IPS-NIHi7 (cell line): Measurements from ENCODE around the gene AMN.
A peak's percentile ranks its signal among the peaks of the same experiment; 100 is the strongest.
"Not testable (repeated sequence)": the region's sequence is repeated elsewhere in the genome, so short reads cannot be mapped to it uniquely, and the experiment has no call there.

Experiments
- DNase-seq: peaks from one replicate; pipeline ENCODE4 v3.0.0; 2012; ENCODE audit warnings: mixed read lengths; ENCODE audit errors: extremely low spot score

The AMN gene

GRCh38 chr14:102922490-102923200 lies at the start of gene AMN:
TSS of gene AMN (plus strand) at chr14:102922663. CDS start at chr14:102922689, 26 bp downstream.
- peak; percentile 61 for DNase-seq

- DNase-seq, result no peak
Observed at GRCh38 chr14:102873131-102873530, 49.3 kb upstream of the AMN start.

GRCh38 chr14:102873546-102874061 lies 48.9 kb upstream of the AMN start:
- DNase-seq, result no peak

DNA sequence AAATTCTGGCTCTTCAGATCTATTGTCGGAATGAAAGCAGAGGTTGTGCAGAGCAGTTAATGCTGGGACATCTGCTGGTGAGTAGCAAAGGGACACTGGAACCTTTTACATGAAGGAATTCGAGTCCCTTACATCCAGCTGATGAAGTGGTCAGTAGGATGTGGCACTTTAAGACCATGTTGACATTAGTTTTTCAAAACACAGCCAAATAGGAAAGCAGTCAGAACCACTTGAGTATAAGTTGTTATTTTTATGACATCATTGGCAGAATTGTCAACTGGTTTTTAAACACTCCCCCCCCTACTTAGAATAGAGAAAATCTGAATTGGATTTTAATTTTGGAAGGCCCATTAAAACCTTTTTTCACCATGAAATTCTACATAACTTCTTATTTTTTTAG lies 46.8 kb upstream of the AMN start:
- no peak for DNase-seq

- DNase-seq, result not testable (repeated sequence)
Observed at GRCh38 chr14:102877511-102877910, 45.0 kb upstream of the AMN start.

GRCh38 chr14:102878174-102878969 lies 44.1 kb upstream of the AMN start:
- peak; percentile 53 for DNase-seq

DNA sequence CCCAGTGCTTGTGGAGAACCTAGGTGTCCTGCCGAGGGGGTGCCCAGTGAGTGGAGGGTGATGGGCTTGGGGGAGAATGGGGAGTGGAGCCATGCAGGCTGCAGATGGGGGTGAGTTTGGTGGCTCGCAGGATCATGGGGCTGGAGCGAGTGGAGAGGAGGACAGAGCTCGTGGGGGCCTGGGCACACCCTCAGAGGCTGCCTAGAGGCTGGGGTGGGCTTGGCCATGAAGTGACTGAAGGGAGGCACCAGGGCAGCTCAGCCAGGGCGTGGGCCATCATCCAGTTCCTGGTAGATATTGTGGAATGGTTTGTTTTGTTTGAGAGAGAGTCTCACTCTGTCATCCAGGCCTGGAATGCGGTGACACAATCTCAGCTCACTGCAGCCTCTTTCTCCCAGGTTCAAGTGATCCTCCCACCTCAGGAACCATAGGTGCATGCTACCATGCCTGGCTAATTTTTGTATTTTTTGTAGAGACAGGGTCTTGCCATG lies 43.4 kb upstream of the AMN start:
- DNase-seq, result no peak

- no peak for DNase-seq
Observed at GRCh38 chr14:102882226-102882906, 40.1 kb upstream of the AMN start.

- no peak for DNase-seq
Observed at GRCh38 chr14:102883089-102883541, 39.3 kb upstream of the AMN start.

GRCh38 chr14:102883554-102883953 lies 38.9 kb upstream of the AMN start:
- no peak for DNase-seq

DNA sequence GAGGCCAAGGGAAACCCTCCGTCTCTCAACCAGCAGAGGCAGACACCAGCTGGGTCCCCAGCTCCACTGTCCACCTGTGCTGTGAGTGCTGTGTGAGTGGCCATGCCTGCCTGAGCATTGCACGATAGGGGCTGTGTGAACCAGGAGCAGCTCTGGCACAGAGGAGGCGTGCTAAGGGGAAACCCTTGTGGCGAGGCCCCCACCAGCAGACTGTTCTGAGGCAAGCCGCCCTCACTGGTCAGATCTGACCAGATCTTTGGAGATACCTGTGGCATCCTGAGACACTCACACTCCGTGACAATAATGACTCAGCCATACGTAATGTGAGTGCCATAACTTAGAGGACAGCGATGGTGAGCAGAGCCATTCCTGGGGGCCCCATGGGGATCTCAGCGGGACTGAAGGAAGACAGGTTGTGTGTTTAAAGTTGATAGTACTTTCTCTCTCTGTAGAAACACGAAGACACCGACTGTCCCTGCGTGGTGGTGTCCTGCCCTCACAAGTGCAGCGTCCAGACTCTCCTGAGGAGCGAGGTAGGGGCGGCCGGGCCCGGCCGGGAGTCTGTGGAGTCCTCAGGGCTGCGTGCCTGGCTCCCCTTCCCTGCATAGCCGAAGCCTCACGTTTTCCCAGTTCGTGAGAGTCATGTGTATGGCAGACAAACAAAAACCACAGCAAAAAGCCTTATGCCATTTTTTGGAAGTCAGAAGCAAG lies 36.6 kb upstream of the AMN start:
- DNase-seq, result no peak

DNA sequence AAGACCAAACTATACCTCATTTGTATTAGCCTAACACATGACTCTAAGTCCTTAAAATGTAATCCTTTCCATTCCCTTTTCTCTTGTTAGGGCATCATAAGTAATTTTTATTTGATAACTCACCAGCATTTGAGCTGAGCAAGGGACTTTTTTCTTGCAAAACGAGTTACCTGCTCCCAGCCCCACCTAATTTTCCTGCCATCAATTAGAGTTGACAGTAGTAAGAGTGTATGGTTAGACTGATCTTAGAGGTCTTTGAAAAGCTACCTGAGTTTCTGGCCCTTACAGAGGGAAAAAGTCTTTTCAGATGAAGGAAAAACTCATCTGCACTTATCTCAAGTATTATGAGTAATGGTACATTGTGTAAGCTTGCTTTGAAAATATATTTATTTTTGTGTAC lies 33.7 kb upstream of the AMN start:
- no peak for DNase-seq

GRCh38 chr14:102889615-102890014 lies 32.8 kb upstream of the AMN start:
- no peak for DNase-seq

DNA sequence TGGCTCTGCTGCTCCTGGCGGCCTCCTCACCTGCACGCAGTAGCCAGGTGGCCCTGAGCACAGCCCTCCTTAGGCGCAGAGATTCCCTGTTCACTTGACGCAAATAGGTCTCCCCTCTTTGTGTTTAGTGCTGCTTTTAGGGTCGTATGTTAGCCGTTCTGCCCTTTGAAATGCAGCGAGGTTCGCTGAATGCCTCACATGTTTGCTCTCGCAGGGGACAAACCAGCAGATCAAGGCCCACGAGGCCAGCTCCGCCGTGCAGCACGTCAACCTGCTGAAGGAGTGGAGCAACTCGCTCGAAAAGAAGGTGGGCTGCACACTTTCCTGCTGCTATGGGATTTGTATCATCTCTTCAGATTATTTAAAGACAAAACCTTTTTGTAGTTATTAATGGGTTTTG lies 31.4 kb upstream of the AMN start:
- no peak for DNase-seq

DNA sequence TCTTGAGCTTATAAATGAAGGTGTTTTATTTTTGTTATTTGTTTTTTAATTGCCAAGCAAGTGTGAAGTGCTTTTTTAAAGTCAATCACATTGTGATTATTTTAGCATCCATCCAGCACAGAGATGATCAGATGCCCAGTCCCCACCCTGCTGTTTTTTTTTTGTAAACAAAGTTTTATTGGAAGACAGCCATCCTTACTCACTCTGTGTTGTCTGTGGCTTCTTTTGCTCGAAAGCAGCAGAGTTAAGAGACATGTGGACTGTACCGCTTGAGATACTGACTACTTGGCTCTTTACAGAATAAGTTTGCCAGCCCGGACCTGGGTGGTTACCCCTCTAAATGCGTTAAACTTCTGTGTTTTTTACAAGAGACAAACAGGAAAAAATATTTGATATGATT lies 30.9 kb upstream of the AMN start:
- no peak for DNase-seq

GRCh38 chr14:102892651-102893050 lies 29.8 kb upstream of the AMN start:
- DNase-seq, result no peak

GRCh38 chr14:102893452-102893851 lies 29.0 kb upstream of the AMN start:
- no peak for DNase-seq

DNA sequence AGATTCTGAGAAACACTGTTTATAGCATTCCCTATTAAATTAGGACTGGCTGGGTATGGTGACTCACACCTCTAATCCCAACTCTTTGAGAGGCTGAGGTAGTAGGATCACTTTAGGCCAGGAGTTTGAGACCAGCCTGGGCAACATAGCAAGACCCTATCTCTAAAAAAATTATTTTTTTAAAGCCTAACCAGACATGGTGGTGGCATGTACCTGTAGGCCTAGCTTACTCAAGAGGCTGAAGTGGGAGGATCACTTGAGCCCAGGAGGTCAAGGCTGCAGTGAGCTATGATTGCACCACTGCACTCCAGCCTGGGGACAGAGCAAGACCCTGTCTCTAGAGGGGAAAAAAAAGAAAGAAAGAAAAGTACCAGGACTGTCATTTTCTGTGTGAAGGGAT lies 25.7 kb upstream of the AMN start:
- DNase-seq, result not testable (repeated sequence)

DNA sequence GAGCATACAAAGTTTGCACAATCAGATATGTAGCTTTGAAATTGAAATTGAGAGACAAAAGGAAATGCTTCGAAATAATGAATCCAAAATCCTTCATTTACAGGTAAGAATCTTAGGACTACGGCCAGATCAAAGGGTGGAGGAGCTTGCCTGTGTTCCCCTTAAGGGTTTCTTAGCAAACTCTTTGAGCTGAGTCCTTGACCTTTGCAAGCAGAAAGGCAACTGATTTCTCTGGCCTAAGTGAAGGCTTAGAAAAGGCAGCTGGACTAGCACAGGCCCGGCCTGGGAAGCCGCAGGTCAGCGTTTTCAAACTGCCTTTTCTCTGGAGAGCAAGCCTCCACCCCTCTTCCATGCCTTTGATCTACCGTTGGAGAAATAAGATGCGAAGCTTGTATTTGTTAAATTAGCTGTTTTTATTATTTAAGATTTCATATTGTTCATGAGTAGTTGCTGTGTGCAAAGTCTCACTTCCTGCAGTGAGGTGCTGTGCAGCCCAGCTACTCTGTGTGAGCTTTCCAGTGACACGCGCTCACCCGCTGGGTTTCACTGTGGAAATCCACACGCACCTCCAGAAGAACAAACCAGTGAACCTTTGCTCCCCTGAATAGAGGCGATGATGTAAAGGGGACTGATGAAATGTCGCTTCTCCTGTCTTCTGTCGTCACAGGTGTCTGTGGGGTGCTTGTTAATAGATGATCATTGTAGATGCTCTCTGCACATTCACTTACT lies 25.0 kb upstream of the AMN start:
- no peak for DNase-seq

DNA sequence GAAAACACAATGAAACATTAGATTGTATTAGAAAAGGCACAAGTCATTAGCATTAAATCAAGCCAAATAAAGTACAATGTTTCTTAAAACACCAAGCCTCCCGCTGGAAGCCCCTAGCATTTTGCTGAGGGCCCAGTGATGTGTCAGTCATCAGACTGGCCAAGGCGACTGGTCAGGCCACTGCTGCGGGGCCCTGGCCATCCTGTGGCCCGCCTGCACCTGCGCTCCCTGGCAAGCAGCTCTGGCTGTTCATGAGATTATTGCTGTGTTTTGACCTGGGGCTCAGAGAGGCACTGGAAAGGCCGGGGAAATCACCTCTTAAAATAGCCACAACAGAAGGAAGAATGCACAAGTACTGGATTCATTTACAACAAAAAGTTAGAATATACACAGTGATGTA lies 24.2 kb upstream of the AMN start:
- DNase-seq, result no peak
